ENCODE measurements around the gene SHROOM3.

DNA sequence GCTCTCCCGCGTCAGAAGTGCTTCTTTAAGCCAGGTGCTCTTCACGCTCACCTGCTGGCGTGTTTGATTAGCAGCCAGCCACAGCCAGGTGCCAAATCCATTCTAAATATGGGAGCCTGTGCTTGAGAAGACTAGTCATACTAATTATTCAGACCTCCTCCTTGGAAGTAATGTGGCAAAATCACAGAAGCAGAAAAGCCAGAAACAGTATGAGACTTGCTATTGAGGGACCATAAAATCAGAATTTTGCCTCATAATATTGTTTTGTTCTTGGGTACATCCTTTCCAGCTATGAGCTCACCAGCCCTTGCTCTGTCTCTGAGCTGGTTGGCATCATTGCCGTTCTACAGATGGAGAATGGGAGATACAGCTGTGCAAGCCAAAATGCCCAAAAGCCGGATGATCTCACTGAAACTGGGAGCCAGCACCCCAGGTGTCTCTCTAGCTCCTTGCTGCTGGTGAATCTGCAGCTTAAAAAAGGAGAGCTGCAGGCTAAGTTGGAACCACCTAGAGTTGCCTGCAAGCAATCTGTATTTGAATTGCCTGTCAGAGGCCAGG, 205.4 kb downstream of the SHROOM3 start:
- TF ChIP-seq POLR2AphosphoS5 (IDR thresholded peaks at IDR 0.05) (no peak), POLR2A (IDR thresholded peaks at IDR 0.05) (no peak)
- TF ChIP-seq, protein P1, sequence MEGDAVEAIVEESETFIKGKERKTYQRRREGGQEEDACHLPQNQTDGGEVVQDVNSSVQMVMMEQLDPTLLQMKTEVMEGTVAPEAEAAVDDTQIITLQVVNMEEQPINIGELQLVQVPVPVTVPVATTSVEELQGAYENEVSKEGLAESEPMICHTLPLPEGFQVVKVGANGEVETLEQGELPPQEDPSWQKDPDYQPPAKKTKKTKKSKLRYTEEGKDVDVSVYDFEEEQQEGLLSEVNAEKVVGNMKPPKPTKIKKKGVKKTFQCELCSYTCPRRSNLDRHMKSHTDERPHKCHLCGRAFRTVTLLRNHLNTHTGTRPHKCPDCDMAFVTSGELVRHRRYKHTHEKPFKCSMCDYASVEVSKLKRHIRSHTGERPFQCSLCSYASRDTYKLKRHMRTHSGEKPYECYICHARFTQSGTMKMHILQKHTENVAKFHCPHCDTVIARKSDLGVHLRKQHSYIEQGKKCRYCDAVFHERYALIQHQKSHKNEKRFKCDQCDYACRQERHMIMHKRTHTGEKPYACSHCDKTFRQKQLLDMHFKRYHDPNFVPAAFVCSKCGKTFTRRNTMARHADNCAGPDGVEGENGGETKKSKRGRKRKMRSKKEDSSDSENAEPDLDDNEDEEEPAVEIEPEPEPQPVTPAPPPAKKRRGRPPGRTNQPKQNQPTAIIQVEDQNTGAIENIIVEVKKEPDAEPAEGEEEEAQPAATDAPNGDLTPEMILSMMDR (IDR thresholded peaks at IDR 0.05) = no peak
